Activated T-cell treated with anti-CD3 and anti-CD28 coated beads, Interleukin-2, amount 50 U/mL, for 4 hours (primary cell): ENCODE measurements around the gene ZNF266. TPM values are rescaled to one million over a fixed set of nuclear protein-coding genes. Genes with fewer than 3 reads are reported as not detected.
A peak's percentile ranks its signal among the peaks of the same experiment; 100 is the strongest.

Experiments used
- ATAC-seq, 2 donors: fragments of 200-7000 bp; cut with Tn5 transposase; one replicate each; pipeline ENCODE4 v1.10.0; 2021
- DNase-seq: peaks from one replicate; pipeline ENCODE4 v3.0.0-alpha.2; 2020
- H3K27me3 Mint-ChIP-seq: one replicate; pipeline ENCODE4 v1.8.0; 2021; ENCODE audit warnings: low read depth, mixed read lengths
- H3K36me3 Mint-ChIP-seq: one replicate; pipeline ENCODE4 v1.8.0; 2022; ENCODE audit warnings: mixed read lengths; ENCODE audit not compliant: insufficient read depth
- H3K4me1 Mint-ChIP-seq: one replicate; pipeline ENCODE4 v1.8.0; 2021; ENCODE audit warnings: low read depth, mixed read lengths
- H3K4me3 Mint-ChIP-seq: one replicate; pipeline ENCODE4 v1.8.0; 2021; ENCODE audit warnings: mild to moderate bottlenecking, moderate library complexity, mixed read lengths
- H3K9me3 Mint-ChIP-seq: one replicate; pipeline ENCODE4 v1.8.0; 2021; ENCODE audit warnings: mixed read lengths
- total RNA-seq, 3 donors: library from RNA; stranded (reverse); gene quantifications; one replicate each; pipeline ENCODE4 v1.2.1, GENCODE V29; 2021

Gene ZNF266
- total RNA-seq, 3 donors from 2014 or later, result 17.9 to 26.5 (median 21.9) TPM

GRCh38 chr19:9406798-9407352, 28.5 kb downstream of the ZNF266 start:
- ATAC-seq (peak; percentile 66 to 87), DNase-seq (peak; percentile 10)
- Mint-ChIP-seq H3K36me3 (peaks cover 15% of the 10 kb centered on the region), H3K27me3 (peaks cover 2% of the 10 kb centered on the region), H3K9me3 (peaks cover 42% of the 10 kb centered on the region), H3K4me3 (peak overlapping the region; percentile 79), H3K4me1 (peaks cover 17% of the 10 kb centered on the region)

- no peak overlapping the region for H3K4me3 Mint-ChIP-seq
- H3K36me3 Mint-ChIP-seq, result peaks cover 73% of the 10 kb centered on the region
- H3K4me1 Mint-ChIP-seq, result no peaks in the 10 kb centered on the region
- ATAC-seq (no peak), DNase-seq (no peak)
- no peaks in the 10 kb centered on the region for H3K27me3 Mint-ChIP-seq
- H3K9me3 Mint-ChIP-seq, result peaks cover 57% of the 10 kb centered on the region
Observed at GRCh38 chr19:9381361-9381785, 54.0 kb downstream of the ZNF266 start.

DNA sequence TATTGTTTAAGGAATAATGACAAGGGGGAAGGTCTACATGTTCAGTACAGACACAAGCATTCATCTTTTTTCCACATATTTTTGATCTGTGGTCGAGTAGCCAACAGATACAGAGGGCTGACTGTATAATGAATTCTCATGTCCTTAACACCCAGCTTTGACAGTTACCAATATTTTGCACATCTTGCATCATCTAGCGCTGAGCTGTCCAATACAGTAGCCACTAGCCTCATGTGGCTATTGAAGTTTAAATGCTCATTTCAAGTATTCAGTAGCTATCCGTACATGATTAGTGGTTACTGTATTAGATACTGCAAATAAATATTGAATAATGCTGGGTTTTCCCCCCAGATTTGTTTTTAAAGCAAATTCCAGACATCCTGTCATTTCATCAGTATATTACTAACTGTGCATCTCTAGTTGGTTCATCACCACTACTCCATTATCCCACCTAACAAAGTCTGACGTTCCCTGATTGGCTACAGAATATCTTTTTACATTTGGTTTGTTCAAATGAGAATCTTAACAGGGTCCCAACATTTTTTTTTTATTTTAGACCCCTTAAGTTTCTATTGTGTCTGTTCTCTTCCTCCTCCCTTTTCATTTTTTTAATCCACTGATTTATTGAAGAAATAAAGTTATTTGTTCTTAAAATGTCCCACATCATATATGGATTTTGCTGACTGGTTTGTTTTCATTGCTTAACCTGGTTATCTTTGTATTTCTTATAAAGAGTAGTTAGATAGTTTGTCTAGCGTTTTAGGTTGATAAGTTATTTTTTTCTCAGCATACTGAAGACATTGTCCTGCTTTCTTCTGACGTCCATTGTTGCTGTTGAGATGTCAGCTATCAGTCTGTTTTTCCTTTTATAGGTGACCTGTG, 64.4 kb downstream of the ZNF266 start:
- no peaks in the 10 kb centered on the region for H3K4me1 Mint-ChIP-seq
- peaks cover 35% of the 10 kb centered on the region for H3K36me3 Mint-ChIP-seq
- no peaks in the 10 kb centered on the region for H3K27me3 Mint-ChIP-seq
- peaks cover 61% of the 10 kb centered on the region for H3K9me3 Mint-ChIP-seq
- no peak overlapping the region for H3K4me3 Mint-ChIP-seq
- DNase-seq (no peak), ATAC-seq (no peak)

- ATAC-seq (no peak), DNase-seq (no peak)
- Mint-ChIP-seq H3K4me1 (peaks cover 2% of the 10 kb centered on the region), H3K4me3 (no peak within 1 kb of the TSS), H3K36me3 (peaks cover 28% of the 10 kb centered on the region), H3K27me3 (peaks cover 4% of the 10 kb centered on the region), H3K9me3 (peaks cover 50% of the 10 kb centered on the region)
Observed at GRCh38 chr19:9362905-9363304, 72.5 kb downstream of the ZNF266 start, which contains the start of gene ZNF177. TSS of gene ZNF177 (plus strand) at chr19:9363013. CDS start at chr19:9378312, 15,299 bp downstream.

Other genes starting within 250 kb of the ZNF266 start
- not detected for gene OR7D4, start 216.0 kb downstream of the ZNF266 start, total RNA-seq
- gene OR7E24, start 184.6 kb downstream of the ZNF266 start, total RNA-seq, result not detected
- 1 to 10 TPM; 3.5 to 5.6 (median 3.8) TPM for gene ZNF699, start 125.7 kb downstream of the ZNF266 start, total RNA-seq
- 10 to 100 TPM in 1 of 3 donors, 1 to 10 TPM in 2; 6.6 to 11.0 (median 8.2) TPM for gene ZNF559, start 111.4 kb downstream of the ZNF266 start, total RNA-seq
- under 1 TPM in 2 of 3 donors, not detected in 1; 0.27 to 0.37 TPM for gene ZNF177, start 72.6 kb downstream of the ZNF266 start, total RNA-seq
- gene ZNF560, start 63.0 kb upstream of the ZNF266 start, total RNA-seq, result not detected
- gene ZNF426, start 103.1 kb upstream of the ZNF266 start, total RNA-seq, result 10 to 100 TPM; 11.4 to 12.8 (median 12.4) TPM
- 10 to 100 TPM; 63.3 to 70.0 (median 69.7) TPM for gene ZNF121, start 148.9 kb upstream of the ZNF266 start, total RNA-seq
- gene ZNF561, start 185.7 kb upstream of the ZNF266 start, total RNA-seq, result 10 to 100 TPM; 19.1 to 32.1 (median 22.9) TPM
- 10 to 100 TPM; 29.4 to 34.1 (median 33.5) TPM for gene ZNF562, start 239.5 kb upstream of the ZNF266 start, total RNA-seq